NCI-H82 (cell line): ENCODE data around the gene TCF3.

Experiments used
- DNase-seq: peaks from one replicate; lab custom pipeline; 2025; lab: John Stamatoyannopoulos, UW

The TCF3 gene

GRCh38 chr19:1560286-1560882 is 92.0 kb downstream of the TCF3 start:
- DNase-seq: no peak
